GM12864 (cell line): ENCODE measurements around the gene VPS37B.
"Not testable (repeated sequence)": the region's sequence is repeated elsewhere in the genome, so short reads cannot be mapped to it uniquely, and the experiment has no call there.

Experiments used
- DNase-seq: peaks from one replicate; pipeline ENCODE4 v3.0.0-alpha.2; 2011; ENCODE audit warnings: low read depth
- H3K4me3 ChIP-seq: 2 replicates; pipeline ENCODE4 v1.5.1; 2011; ENCODE audit warnings: mild to moderate bottlenecking, low read depth, low read length, control low read depth
- CTCF ChIP-seq: IDR thresholded peaks from 2 replicates; pipeline ENCODE4 v1.5.1; 2011; ENCODE audit warnings: low read depth, mild to moderate bottlenecking, moderate library complexity, low read length, control low read depth, inconsistent platforms; ENCODE audit errors: missing control alignments

Gene VPS37B

GRCh38 chr12:122880668-122881067 is 15.3 kb downstream of the VPS37B start:
- TF ChIP-seq CTCF: peak; percentile 46
- DNase-seq: no peak
- H3K4me3 ChIP-seq: no peak overlapping the region

GRCh38 chr12:122880155-122880667 is 15.7 kb downstream of the VPS37B start:
- no peak for DNase-seq
- H3K4me3 ChIP-seq: no peak overlapping the region
- no peak for TF ChIP-seq CTCF

DNA sequence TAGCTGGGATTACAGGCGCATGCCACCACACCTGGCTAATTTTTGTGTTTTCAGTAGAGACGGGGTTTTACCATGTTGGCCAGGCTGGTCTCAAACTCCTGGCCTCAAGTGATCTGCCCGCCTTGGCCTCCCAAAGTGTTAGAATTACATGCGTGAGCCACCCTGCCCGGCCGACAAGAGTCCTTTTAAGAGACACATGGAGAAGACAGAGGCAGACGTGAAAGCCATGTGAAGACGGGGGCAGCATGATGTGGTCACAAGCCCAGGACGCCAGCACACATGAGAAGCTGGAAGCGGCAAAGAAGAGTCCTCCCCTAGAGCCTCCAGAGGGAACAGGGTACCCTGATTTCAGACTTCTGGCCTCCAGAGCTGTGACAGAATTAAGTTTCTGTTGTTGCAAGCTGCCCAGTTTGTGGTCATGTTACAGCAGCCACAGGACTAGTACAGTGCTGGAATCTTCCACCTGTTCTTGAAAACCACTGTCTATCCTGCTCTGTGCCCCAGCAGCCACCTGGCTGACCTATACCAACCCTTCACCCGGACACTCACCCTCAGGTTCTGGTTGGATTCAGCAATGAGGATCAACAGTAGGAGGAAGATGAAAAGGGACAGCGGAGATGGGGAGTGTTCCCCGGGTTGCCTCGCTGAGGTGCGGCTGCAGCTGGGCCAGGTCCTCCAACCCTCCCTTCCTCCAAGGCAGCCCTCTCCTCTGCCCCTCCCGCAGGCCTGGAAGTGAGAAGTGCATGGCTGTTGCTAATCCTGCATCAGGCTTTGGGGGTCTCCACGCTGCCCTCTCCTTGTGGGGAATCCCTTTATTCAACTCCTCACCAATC is 16.9 kb downstream of the VPS37B start:
- TF ChIP-seq CTCF: no peak
- DNase-seq: no peak
- no peak overlapping the region for H3K4me3 ChIP-seq

GRCh38 chr12:122876731-122877130 is 19.2 kb downstream of the VPS37B start:
- no peak for DNase-seq
- TF ChIP-seq CTCF: no peak
- H3K4me3 ChIP-seq: no peak overlapping the region

GRCh38 chr12:122876281-122876680 is 19.6 kb downstream of the VPS37B start:
- not testable (repeated sequence) for H3K4me3 ChIP-seq, DNase-seq

GRCh38 chr12:122875590-122876220 is 20.2 kb downstream of the VPS37B start:
- DNase-seq: no peak
- H3K4me3 ChIP-seq: no peak overlapping the region
- no peak for TF ChIP-seq CTCF

- DNase-seq: no peak
- TF ChIP-seq CTCF: no peak
- no peak overlapping the region for H3K4me3 ChIP-seq
Observed at GRCh38 chr12:122874081-122874480, 21.8 kb downstream of the VPS37B start.
